Stimulated activated naive CD8-positive, alpha-beta T cell treated with anti-CD3 and anti-CD28 coated beads, Interleukin-15, Interleukin-2, amounts not matched to agents 100 ng/mL and 50 ng/mL, for 24 hours (primary cell): Measurements from ENCODE around the gene NRL.

ENCODE experiments used
- H3K27ac Mint-ChIP-seq: one replicate; pipeline ENCODE4 v1.8.0; 2021; ENCODE audit warnings: mild to moderate bottlenecking, mixed read lengths
- H3K27me3 Mint-ChIP-seq: one replicate; pipeline ENCODE4 v1.8.0; 2021; ENCODE audit warnings: mixed read lengths
- H3K36me3 Mint-ChIP-seq: one replicate; pipeline ENCODE4 v1.8.0; 2021; ENCODE audit warnings: low read depth, mixed read lengths
- H3K4me1 Mint-ChIP-seq: one replicate; pipeline ENCODE4 v1.8.0; 2021; ENCODE audit warnings: low read depth, mixed read lengths
- H3K4me3 Mint-ChIP-seq: one replicate; pipeline ENCODE4 v1.8.0; 2021; ENCODE audit warnings: mild to moderate bottlenecking, mixed read lengths
- H3K9me3 Mint-ChIP-seq: one replicate; pipeline ENCODE4 v1.8.0; 2021; ENCODE audit warnings: mixed read lengths

Gene NRL

GRCh38 chr14:24114532-24115421 lies at the start of gene NRL, which contains the start of gene DCAF11:
TSS of gene NRL (minus strand) at chr14:24114949. CDS start at chr14:24082848, 32,101 bp downstream.
TSS of gene DCAF11 (plus strand) at chr14:24114777. CDS start at chr14:24115595, 818 bp downstream.
- no peaks in the 10 kb centered on the region for H3K9me3 Mint-ChIP-seq
- H3K4me1 Mint-ChIP-seq, result peaks cover 28% of the 10 kb centered on the region
- H3K27me3 Mint-ChIP-seq, result no peaks in the 10 kb centered on the region
- peak within 1 kb of the TSS; percentile 100 for H3K27ac Mint-ChIP-seq
- H3K36me3 Mint-ChIP-seq, result peaks cover 21% of the 10 kb centered on the region
- peak within 1 kb of the TSS; percentile 98 for H3K4me3 Mint-ChIP-seq

GRCh38 chr14:24162093-24162492 lies 47.3 kb upstream of the NRL start:
- peaks cover 83% of the 10 kb centered on the region for H3K36me3 Mint-ChIP-seq
- peak overlapping the region; percentile 100 for H3K27ac Mint-ChIP-seq
- H3K4me3 Mint-ChIP-seq, result peak overlapping the region; percentile 97
- H3K4me1 Mint-ChIP-seq, result peaks cover 51% of the 10 kb centered on the region
- no peaks in the 10 kb centered on the region for H3K9me3 Mint-ChIP-seq
- H3K27me3 Mint-ChIP-seq, result no peaks in the 10 kb centered on the region

GRCh38 chr14:24160850-24161804 lies 46.4 kb upstream of the NRL start, which contains the start of gene IRF9:
TSS of gene IRF9 (plus strand) at chr14:24161265. CDS start at chr14:24162145, 880 bp downstream.
- Mint-ChIP-seq H3K27ac (peak within 1 kb of the TSS; percentile 100), H3K4me3 (peak within 1 kb of the TSS; percentile 97), H3K4me1 (peaks cover 51% of the 10 kb centered on the region), H3K36me3 (peaks cover 80% of the 10 kb centered on the region), H3K27me3 (no peaks in the 10 kb centered on the region), H3K9me3 (no peaks in the 10 kb centered on the region)

GRCh38 chr14:24160499-24160849 lies 45.7 kb upstream of the NRL start:
- Mint-ChIP-seq H3K36me3 (peaks cover 80% of the 10 kb centered on the region), H3K9me3 (no peaks in the 10 kb centered on the region), H3K4me1 (peaks cover 47% of the 10 kb centered on the region), H3K27me3 (no peaks in the 10 kb centered on the region), H3K27ac (peak overlapping the region; percentile 100), H3K4me3 (no peak overlapping the region)

GRCh38 chr14:24159777-24160498 lies 45.2 kb upstream of the NRL start:
- no peaks in the 10 kb centered on the region for H3K27me3 Mint-ChIP-seq
- H3K36me3 Mint-ChIP-seq, result peaks cover 80% of the 10 kb centered on the region
- H3K4me1 Mint-ChIP-seq, result peaks cover 45% of the 10 kb centered on the region
- H3K27ac Mint-ChIP-seq, result peak overlapping the region; percentile 100
- H3K9me3 Mint-ChIP-seq, result no peaks in the 10 kb centered on the region
- no peak overlapping the region for H3K4me3 Mint-ChIP-seq

GRCh38 chr14:24157331-24157730 lies 42.6 kb upstream of the NRL start:
- Mint-ChIP-seq H3K4me3 (no peak overlapping the region), H3K4me1 (peaks cover 24% of the 10 kb centered on the region), H3K36me3 (peaks cover 63% of the 10 kb centered on the region), H3K9me3 (no peaks in the 10 kb centered on the region), H3K27me3 (no peaks in the 10 kb centered on the region), H3K27ac (no peak overlapping the region)

GRCh38 chr14:24156840-24157239 lies 42.1 kb upstream of the NRL start:
- Mint-ChIP-seq H3K4me3 (no peak overlapping the region), H3K9me3 (no peaks in the 10 kb centered on the region), H3K27ac (peak overlapping the region; percentile 69), H3K27me3 (no peaks in the 10 kb centered on the region), H3K4me1 (peaks cover 19% of the 10 kb centered on the region), H3K36me3 (peaks cover 62% of the 10 kb centered on the region)

- peaks cover 63% of the 10 kb centered on the region for H3K36me3 Mint-ChIP-seq
- H3K9me3 Mint-ChIP-seq, result no peaks in the 10 kb centered on the region
- no peak overlapping the region for H3K27ac Mint-ChIP-seq
- no peaks in the 10 kb centered on the region for H3K27me3 Mint-ChIP-seq
- peaks cover 13% of the 10 kb centered on the region for H3K4me1 Mint-ChIP-seq
- no peak overlapping the region for H3K4me3 Mint-ChIP-seq
Observed at GRCh38 chr14:24155100-24155499, 40.4 kb upstream of the NRL start.

- H3K27ac Mint-ChIP-seq, result no peak overlapping the region
- no peaks in the 10 kb centered on the region for H3K9me3 Mint-ChIP-seq
- H3K4me1 Mint-ChIP-seq, result peaks cover 29% of the 10 kb centered on the region
- no peak overlapping the region for H3K4me3 Mint-ChIP-seq
- H3K36me3 Mint-ChIP-seq, result peaks cover 52% of the 10 kb centered on the region
- H3K27me3 Mint-ChIP-seq, result no peaks in the 10 kb centered on the region
Observed at GRCh38 chr14:24151404-24152080, 36.8 kb upstream of the NRL start.

- Mint-ChIP-seq H3K27me3 (no peaks in the 10 kb centered on the region), H3K36me3 (peaks cover 55% of the 10 kb centered on the region), H3K4me3 (no peak overlapping the region), H3K9me3 (no peaks in the 10 kb centered on the region), H3K27ac (no peak overlapping the region), H3K4me1 (peaks cover 30% of the 10 kb centered on the region)
Observed at GRCh38 chr14:24150993-24151392, 36.2 kb upstream of the NRL start.

- peaks cover 55% of the 10 kb centered on the region for H3K36me3 Mint-ChIP-seq
- no peak overlapping the region for H3K27ac Mint-ChIP-seq
- peaks cover 34% of the 10 kb centered on the region for H3K4me1 Mint-ChIP-seq
- no peak overlapping the region for H3K4me3 Mint-ChIP-seq
- H3K9me3 Mint-ChIP-seq, result no peaks in the 10 kb centered on the region
- no peaks in the 10 kb centered on the region for H3K27me3 Mint-ChIP-seq
Observed at GRCh38 chr14:24150567-24150966, 35.8 kb upstream of the NRL start.

- Mint-ChIP-seq H3K27me3 (no peaks in the 10 kb centered on the region), H3K36me3 (peaks cover 57% of the 10 kb centered on the region), H3K9me3 (no peaks in the 10 kb centered on the region), H3K4me3 (no peak overlapping the region), H3K27ac (no peak overlapping the region), H3K4me1 (peaks cover 39% of the 10 kb centered on the region)
Observed at GRCh38 chr14:24150061-24150460, 35.3 kb upstream of the NRL start.

- peaks cover 45% of the 10 kb centered on the region for H3K4me1 Mint-ChIP-seq
- no peaks in the 10 kb centered on the region for H3K27me3 Mint-ChIP-seq
- peak overlapping the region; percentile 99 for H3K4me3 Mint-ChIP-seq
- peaks cover 58% of the 10 kb centered on the region for H3K36me3 Mint-ChIP-seq
- H3K27ac Mint-ChIP-seq, result peak overlapping the region; percentile 4
- H3K9me3 Mint-ChIP-seq, result no peaks in the 10 kb centered on the region
Observed at GRCh38 chr14:24149302-24149969, 34.7 kb upstream of the NRL start.
